Brain microvascular endothelial cell (primary cell): ENCODE results near the gene EVI2B.
"Not testable (repeated sequence)": the region's sequence is repeated elsewhere in the genome, so short reads cannot be mapped to it uniquely, and the experiment has no call there.

Source experiments
- DNase-seq: peaks from one replicate; pipeline ENCODE4 v3.0.0-alpha.2; 2020
- H3K27ac ChIP-seq: fragments of 250-450 bp; sonication (Bioruptor Pico); 2 replicates; pipeline ENCODE4 v1.5.1; 2020; ENCODE audit warnings: mild to moderate bottlenecking, moderate library complexity
- H3K27me3 ChIP-seq: fragments of 250-450 bp; sonication (Bioruptor Pico); replicated peaks from 2 replicates; pipeline ENCODE4 v1.5.1; 2020; ENCODE audit warnings: mild to moderate bottlenecking
- H3K36me3 ChIP-seq: fragments of 250-450 bp; sonication (Bioruptor Pico); replicated peaks from 2 replicates; pipeline ENCODE4 v1.5.1; 2020; ENCODE audit warnings: mild to moderate bottlenecking
- H3K4me3 ChIP-seq: 2 replicates; pipeline ENCODE4 v1.5.1; 2011; ENCODE audit warnings: low read depth, mild to moderate bottlenecking, control low read depth, low read length, moderate library complexity
- CTCF ChIP-seq: IDR thresholded peaks from 2 replicates; pipeline ENCODE4 v1.5.1; 2011; ENCODE audit warnings: low read depth, mild to moderate bottlenecking, moderate library complexity, low read length, control low read depth, inconsistent platforms; ENCODE audit errors: missing control alignments
- in situ Hi-C: cut with HindIII; loops from 2 replicates; pipeline ENCODE4 v1.10.0; 2017; ENCODE audit warnings: low sequenced_read_pairs, low pct_ligation_motif_present

EVI2B gene

GRCh38 chr17:31273516-31273915 is 40.3 kb downstream of the EVI2B start:
- TF ChIP-seq CTCF: no peak
- Histone ChIP-seq H3K27me3 (no peaks in the 10 kb centered on the region), H3K4me3 (no peak overlapping the region), H3K27ac (no peak overlapping the region), H3K36me3 (peaks cover 3% of the 10 kb centered on the region)
- in situ Hi-C loops: no loop called here
- DNase-seq: no peak

- no peaks in the 10 kb centered on the region for H3K27me3 ChIP-seq
- TF ChIP-seq CTCF: no peak
- H3K36me3 ChIP-seq: peaks cover 3% of the 10 kb centered on the region
- H3K27ac ChIP-seq: no peak overlapping the region
- in situ Hi-C loops: no loop called here
- no peak overlapping the region for H3K4me3 ChIP-seq
- no peak for DNase-seq
Observed at GRCh38 chr17:31272803-31273202, 41.1 kb downstream of the EVI2B start.

- Histone ChIP-seq H3K27ac (no peak overlapping the region), H3K36me3 (peaks cover 3% of the 10 kb centered on the region), H3K27me3 (no peaks in the 10 kb centered on the region), H3K4me3 (no peak overlapping the region)
- in situ Hi-C loops: no loop called here
- TF ChIP-seq CTCF: no peak
- DNase-seq: no peak
Observed at GRCh38 chr17:31272236-31272635, 41.6 kb downstream of the EVI2B start.

GRCh38 chr17:31269578-31269983 is 44.3 kb downstream of the EVI2B start:
- DNase-seq: peak; percentile 83
- in situ Hi-C loops: no loop called here
- peak overlapping the region; percentile 28 for H3K27ac ChIP-seq
- H3K27me3 ChIP-seq: no peaks in the 10 kb centered on the region
- H3K36me3 ChIP-seq: peaks cover 8% of the 10 kb centered on the region
- H3K4me3 ChIP-seq: no peak overlapping the region
- TF ChIP-seq CTCF: no peak

GRCh38 chr17:31269036-31269577 is 44.7 kb downstream of the EVI2B start:
- TF ChIP-seq CTCF: no peak
- H3K27me3 ChIP-seq: no peaks in the 10 kb centered on the region
- DNase-seq: no peak
- in situ Hi-C loops: no loop called here
- H3K36me3 ChIP-seq: peaks cover 4% of the 10 kb centered on the region
- H3K4me3 ChIP-seq: no peak overlapping the region
- H3K27ac ChIP-seq: peak overlapping the region; percentile 28

- Histone ChIP-seq H3K4me3 (no peak overlapping the region), H3K27me3 (no peaks in the 10 kb centered on the region), H3K36me3 (peaks cover 4% of the 10 kb centered on the region), H3K27ac (no peak overlapping the region)
- no peak for DNase-seq
- TF ChIP-seq CTCF: peak; percentile 48
- in situ Hi-C loops: no loop called here
Observed at GRCh38 chr17:31266042-31266441, 47.8 kb downstream of the EVI2B start.

- H3K36me3 ChIP-seq, in situ Hi-C loops, H3K27me3 ChIP-seq, H3K4me3 ChIP-seq, H3K27ac ChIP-seq, DNase-seq: not testable (repeated sequence)
Observed at GRCh38 chr17:31262923-31263322, 50.9 kb downstream of the EVI2B start.
